HTR-8/SVneo (cell line): ENCODE measurements around the gene AFAP1.
A peak's percentile ranks its signal among the peaks of the same experiment; 100 is the strongest.

Experiments
- DNase-seq: peaks from one replicate; pipeline ENCODE4 v3.0.0; 2011; ENCODE audit warnings: low spot score, mixed read lengths; ENCODE audit not compliant: insufficient read length
- FAIRE-seq: peaks from 2 replicates; lab custom pipeline; 2011; peaks lifted over from hg19 to GRCh38; lab: Jason Lieb, UNC

AFAP1 gene

GRCh38 chr4:7968262-7968896 is 28.7 kb upstream of the AFAP1 start:
- DNase-seq (no peak), FAIRE-seq (peak; percentile 80)

GRCh38 chr4:7967501-7968261 is 28.0 kb upstream of the AFAP1 start:
- DNase-seq (no peak), FAIRE-seq (no peak)

- FAIRE-seq (no peak), DNase-seq (no peak)
Measured at GRCh38 chr4:7967063-7967440, 27.4 kb upstream of the AFAP1 start.

GRCh38 chr4:7966281-7967062 is 26.8 kb upstream of the AFAP1 start:
- FAIRE-seq: no peak
- DNase-seq: no peak

GRCh38 chr4:7964890-7965662 is 25.4 kb upstream of the AFAP1 start:
- DNase-seq: no peak
- no peak for FAIRE-seq

- FAIRE-seq (no peak), DNase-seq (no peak)
Measured at GRCh38 chr4:7964459-7964858, 24.8 kb upstream of the AFAP1 start.

- FAIRE-seq (peak; percentile 33), DNase-seq (no peak)
Measured at GRCh38 chr4:7963691-7964090, 24.0 kb upstream of the AFAP1 start.

- DNase-seq: no peak
- no peak for FAIRE-seq
Measured at GRCh38 chr4:7962609-7963508, 23.2 kb upstream of the AFAP1 start.

- peak; percentile 91 for DNase-seq
- FAIRE-seq: peak; percentile 98
Measured at GRCh38 chr4:7960790-7961655, 21.4 kb upstream of the AFAP1 start.

GRCh38 chr4:7960017-7960789 is 20.5 kb upstream of the AFAP1 start:
- no peak for DNase-seq

GRCh38 chr4:7959078-7959477 is 19.4 kb upstream of the AFAP1 start:
- no peak for FAIRE-seq

More at GRCh38 chr4:7960017-7960789, 20.5 kb upstream of the AFAP1 start:
- FAIRE-seq: peak; percentile 84

GRCh38 chr4:7956934-7957656 is 17.4 kb upstream of the AFAP1 start:
- DNase-seq (no peak), FAIRE-seq (no peak)

More at GRCh38 chr4:7959078-7959477, 19.4 kb upstream of the AFAP1 start:
- DNase-seq: no peak

GRCh38 chr4:7956270-7956808 is 16.7 kb upstream of the AFAP1 start:
- DNase-seq (peak; percentile 70), FAIRE-seq (peak; percentile 72)

GRCh38 chr4:7955393-7955792 is 15.7 kb upstream of the AFAP1 start:
- DNase-seq (no peak), FAIRE-seq (no peak)

GRCh38 chr4:7952615-7953014 is 13.0 kb upstream of the AFAP1 start:
- FAIRE-seq (no peak), DNase-seq (no peak)

- DNase-seq (no peak), FAIRE-seq (no peak)
Measured at GRCh38 chr4:7950301-7951092, 10.8 kb upstream of the AFAP1 start.
